Measurements from ENCODE around the gene CSF3.

GRCh38 chr17:40022961-40023541 lies 7.8 kb downstream of the CSF3 start:
- TF ChIP-seq CSRNP3 (CRISPR knock-in tag; IDR thresholded peaks at IDR 0.05) (no peak), TOX (CRISPR knock-in tag; IDR thresholded peaks at IDR 0.05; ENCODE audit: borderline replicate concordance) (no peak), ZC3H10 (CRISPR knock-in tag; IDR thresholded peaks at IDR 0.05) (no peak), PPARA (CRISPR knock-in tag; IDR thresholded peaks at IDR 0.05; ENCODE audit: borderline replicate concordance) (no peak), ZNF8 (CRISPR knock-in tag; IDR thresholded peaks at IDR 0.05) (no peak), SNAI2 (CRISPR knock-in tag; IDR thresholded peaks at IDR 0.05) (no peak), ARNTL (CRISPR knock-in tag; IDR thresholded peaks at IDR 0.05; ENCODE audit: borderline replicate concordance, low read depth) (no peak), ZFP3 (CRISPR knock-in tag; IDR thresholded peaks at IDR 0.05) (no peak), OSR1 (CRISPR knock-in tag; IDR thresholded peaks at IDR 0.05) (no peak), ESRRG (CRISPR knock-in tag; IDR thresholded peaks at IDR 0.05) (no peak), CSDC2 (CRISPR knock-in tag; IDR thresholded peaks at IDR 0.05) (no peak)
- TF ChIP-seq, protein P1, sequence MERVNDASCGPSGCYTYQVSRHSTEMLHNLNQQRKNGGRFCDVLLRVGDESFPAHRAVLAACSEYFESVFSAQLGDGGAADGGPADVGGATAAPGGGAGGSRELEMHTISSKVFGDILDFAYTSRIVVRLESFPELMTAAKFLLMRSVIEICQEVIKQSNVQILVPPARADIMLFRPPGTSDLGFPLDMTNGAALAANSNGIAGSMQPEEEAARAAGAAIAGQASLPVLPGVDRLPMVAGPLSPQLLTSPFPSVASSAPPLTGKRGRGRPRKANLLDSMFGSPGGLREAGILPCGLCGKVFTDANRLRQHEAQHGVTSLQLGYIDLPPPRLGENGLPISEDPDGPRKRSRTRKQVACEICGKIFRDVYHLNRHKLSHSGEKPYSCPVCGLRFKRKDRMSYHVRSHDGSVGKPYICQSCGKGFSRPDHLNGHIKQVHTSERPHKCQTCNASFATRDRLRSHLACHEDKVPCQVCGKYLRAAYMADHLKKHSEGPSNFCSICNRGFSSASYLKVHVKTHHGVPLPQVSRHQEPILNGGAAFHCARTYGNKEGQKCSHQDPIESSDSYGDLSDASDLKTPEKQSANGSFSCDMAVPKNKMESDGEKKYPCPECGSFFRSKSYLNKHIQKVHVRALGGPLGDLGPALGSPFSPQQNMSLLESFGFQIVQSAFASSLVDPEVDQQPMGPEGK (CRISPR knock-in tag; IDR thresholded peaks at IDR 0.05; ENCODE audit: borderline replicate concordance) = no peak

All from SK-N-SH treated with all-trans-retinoic acid at 6 μM for 48 hours (cell line).